Frontal cortex (tissue), 4 donors: ENCODE measurements around the gene MED13L. TPM values are rescaled to one million over a fixed set of nuclear protein-coding genes. Genes with fewer than 3 reads are reported as not detected.
"Not testable (repeated sequence)": the region's sequence is repeated elsewhere in the genome, so short reads cannot be mapped to it uniquely, and the experiment has no call there.

Experiments
- DNase-seq, 2 donors: peaks; one replicate each; pipeline ENCODE4 v3.0.0; 2012; ENCODE audit warnings: low spot score in 2 of 2
- FAIRE-seq: peaks from 2 replicates; lab custom pipeline; 2012; peaks lifted over from hg19 to GRCh38; lab: Jason Lieb, UNC
- total RNA-seq: library from RNA; depleted of rRNA; stranded (reverse); fragments of >200 nt; gene quantifications from one replicate; pipeline ENCODE4 v1.2.3, GENCODE V29; 2014
- donor health status: control.
- donor health status: control.
- donor health status: control.

MED13L gene
- total RNA-seq, 1 donor from 2014 or later, result 164 TPM

DNA sequence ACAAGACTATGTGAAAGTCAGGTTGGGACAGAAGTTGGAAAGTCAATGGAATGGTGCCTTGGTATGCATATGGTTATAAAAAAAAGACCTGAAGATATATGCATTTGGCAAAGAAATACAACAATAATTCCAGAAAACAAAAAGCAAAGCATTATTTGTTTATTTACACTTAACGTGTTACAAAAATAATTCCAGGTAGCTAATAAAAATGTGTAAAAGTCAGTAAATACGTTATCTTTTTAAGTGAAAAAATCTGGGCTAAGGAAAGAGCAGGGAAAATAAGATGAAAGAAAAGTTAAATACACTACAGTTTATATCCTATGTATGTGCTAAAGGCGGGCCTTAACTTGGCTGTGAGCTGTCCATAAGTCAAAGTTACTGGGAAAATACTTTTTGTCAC lies 266.3 kb downstream of the MED13L start:
- FAIRE-seq (no peak), DNase-seq (no peak)

GRCh38 chr12:116010467-116010866 lies 267.0 kb downstream of the MED13L start:
- FAIRE-seq, result no peak
- no peak for DNase-seq

DNA sequence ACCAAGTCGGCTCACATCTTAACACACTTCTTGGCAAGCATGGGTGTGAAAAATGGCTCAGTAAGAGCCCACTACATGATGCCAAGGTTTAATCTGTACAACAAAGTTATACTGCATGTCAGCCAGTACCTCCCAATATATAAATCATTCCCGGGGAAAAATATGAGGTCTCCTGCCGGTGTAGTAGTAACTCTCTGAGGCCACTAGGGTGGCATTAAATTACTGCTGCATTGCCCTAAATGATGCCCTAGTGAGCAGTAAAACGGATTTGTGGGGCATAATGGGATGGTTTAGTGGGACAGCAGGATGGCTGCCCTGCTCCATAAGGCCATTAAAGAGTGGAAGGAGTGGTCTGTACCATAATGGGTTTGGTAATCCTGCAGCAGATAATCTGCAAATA lies 267.7 kb downstream of the MED13L start:
- FAIRE-seq, result no peak
- DNase-seq, result no peak

GRCh38 chr12:116006141-116006540 lies 271.4 kb downstream of the MED13L start:
- FAIRE-seq (no peak), DNase-seq (no peak)

DNA sequence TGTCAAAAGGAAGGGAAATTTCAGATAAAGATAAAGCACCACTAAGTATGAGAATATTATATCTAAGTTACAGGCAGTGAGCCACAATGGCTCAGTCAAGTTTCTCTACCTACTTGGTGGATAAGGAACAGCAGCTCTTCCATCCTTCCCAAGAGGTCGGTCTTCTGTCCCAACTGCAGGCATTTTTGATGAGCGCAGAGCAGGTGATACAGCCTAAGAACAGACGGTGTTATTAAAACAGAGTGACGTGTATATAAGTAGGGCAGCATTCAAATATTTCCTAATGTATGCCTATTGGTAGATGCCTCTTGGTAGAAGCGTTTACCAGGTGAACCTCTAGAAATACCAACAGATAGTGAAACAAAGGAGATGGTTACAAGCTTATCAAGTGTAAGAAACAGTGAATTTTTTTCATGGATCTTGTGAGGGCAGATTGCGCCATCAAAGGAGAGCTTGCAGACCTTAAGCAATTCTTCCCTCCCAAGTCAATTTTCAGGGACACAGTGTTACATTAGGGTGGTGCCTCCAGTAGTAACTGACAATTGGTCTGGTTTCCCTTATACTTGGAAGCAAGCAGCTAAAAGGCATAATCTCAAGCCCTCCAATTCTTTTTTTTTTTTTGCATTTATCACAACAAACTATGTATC lies 274.5 kb downstream of the MED13L start:
- FAIRE-seq (no peak), DNase-seq (no peak)

GRCh38 chr12:116000252-116000651 lies 277.2 kb downstream of the MED13L start:
- DNase-seq (no peak), FAIRE-seq (no peak)

GRCh38 chr12:115999582-115999981 lies 277.9 kb downstream of the MED13L start:
- DNase-seq (no peak), FAIRE-seq (no peak)

DNA sequence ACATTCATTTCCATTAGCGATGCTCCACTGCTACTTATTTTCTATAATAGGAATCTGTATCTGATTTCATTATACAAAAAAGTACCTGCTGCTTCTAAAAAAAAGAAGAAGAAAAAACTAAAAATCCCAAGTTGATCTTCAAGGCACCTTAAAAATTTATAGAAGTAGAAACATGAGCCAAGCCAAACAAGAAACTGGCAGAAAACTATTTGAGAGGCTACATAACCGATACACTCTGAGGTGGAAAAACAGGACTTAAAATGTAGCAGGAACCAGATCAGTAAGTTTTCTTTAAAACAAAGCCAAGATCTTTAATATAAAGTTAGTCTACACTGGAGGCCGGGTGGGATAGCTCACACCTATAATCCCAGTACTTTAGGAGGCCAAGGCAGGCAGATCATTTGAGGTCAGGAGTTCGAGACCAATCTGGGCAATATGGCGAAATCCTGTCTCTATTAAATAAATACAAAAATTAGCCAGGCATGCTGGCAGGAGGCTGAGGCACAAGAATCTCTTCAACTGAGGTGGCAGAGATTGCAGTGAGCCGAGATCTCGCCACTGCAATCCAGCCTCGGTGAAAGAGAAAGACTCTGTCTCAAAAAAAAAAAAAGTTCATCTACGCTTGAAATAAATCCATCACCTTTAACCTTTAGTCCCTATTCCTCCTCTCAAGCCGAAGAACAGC lies 278.6 kb downstream of the MED13L start:
- no peak for DNase-seq
- FAIRE-seq, result no peak

- DNase-seq (peak in 1 of 2 donors; percentile 32), FAIRE-seq (peak; percentile 91)
These were observed 279.3 kb downstream of the MED13L start for GRCh38 chr12:115998119-115998633.

DNA sequence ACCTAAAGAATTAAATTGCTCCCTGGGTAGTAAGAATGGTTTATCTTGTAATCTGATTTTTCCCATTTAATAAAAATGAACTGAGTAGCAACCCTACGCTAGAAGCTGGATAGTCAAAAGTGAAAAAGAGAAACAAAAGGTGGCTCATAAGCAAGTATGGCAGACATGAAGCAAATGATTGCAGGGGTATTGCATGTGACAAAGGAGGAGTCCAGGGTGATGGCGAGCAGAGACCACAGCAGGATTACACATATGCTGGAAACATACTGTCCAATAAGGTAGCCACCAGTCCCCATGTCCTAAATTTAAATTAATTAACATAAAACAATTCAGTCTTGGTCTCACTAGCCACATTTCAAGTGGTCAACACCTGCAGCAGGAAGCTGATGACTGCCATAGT lies 283.8 kb downstream of the MED13L start:
- no peak for FAIRE-seq
- DNase-seq, result no peak

- no peak for FAIRE-seq
- DNase-seq, result no peak
These were observed 287.3 kb downstream of the MED13L start for GRCh38 chr12:115990241-115990640.

- FAIRE-seq, result no peak
- DNase-seq, result no peak
These were observed 288.6 kb downstream of the MED13L start for GRCh38 chr12:115988625-115989563.

- no peak for FAIRE-seq
- no peak for DNase-seq
These were observed 289.3 kb downstream of the MED13L start for GRCh38 chr12:115988212-115988611.

DNA sequence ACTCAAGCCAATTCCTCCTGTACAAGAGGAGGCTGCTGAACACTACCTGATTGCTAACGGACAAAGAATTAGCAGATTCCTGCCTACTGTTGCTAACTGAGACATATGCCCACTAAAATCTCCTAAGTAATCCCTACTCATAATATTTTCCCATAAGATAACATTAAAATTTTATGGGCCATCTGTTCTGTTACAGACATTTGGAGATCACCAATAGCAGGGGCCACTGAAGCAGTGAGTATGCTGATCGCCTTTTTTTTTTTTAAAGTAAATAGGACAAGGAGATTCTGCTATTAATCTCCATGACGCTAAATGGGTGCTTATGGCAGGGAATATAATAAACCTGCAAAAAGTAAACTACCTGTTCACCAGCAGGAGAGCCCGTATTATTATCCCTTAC lies 292.9 kb downstream of the MED13L start:
- FAIRE-seq (no peak), DNase-seq (no peak)

DNA sequence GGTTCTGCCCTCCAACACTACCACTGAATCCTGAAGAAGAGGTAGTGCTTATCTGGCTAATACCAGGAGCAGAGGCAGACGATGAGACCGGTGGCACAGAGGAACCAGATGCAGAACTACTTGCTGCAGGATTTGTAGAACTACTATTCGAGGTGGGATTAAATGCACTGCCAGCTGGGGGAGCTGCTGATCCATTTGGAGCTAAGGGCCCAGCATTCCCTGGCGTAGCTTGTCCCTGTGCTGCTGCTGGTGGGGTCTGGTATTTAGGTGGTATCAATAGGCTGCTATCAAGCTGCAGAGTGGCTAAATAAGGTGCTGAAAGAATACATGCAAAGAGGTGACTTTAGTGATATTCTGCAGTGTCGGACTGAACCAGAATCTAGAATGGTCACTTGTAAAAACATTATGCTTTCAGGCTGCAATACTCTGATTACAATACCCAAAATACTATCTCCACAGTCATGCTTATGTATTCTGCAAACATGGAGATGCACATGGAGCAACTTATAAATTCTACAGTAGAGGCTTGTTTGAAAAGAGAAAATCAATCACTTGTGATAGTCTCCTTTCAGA lies 294.2 kb downstream of the MED13L start:
- no peak for FAIRE-seq
- no peak for DNase-seq

DNA sequence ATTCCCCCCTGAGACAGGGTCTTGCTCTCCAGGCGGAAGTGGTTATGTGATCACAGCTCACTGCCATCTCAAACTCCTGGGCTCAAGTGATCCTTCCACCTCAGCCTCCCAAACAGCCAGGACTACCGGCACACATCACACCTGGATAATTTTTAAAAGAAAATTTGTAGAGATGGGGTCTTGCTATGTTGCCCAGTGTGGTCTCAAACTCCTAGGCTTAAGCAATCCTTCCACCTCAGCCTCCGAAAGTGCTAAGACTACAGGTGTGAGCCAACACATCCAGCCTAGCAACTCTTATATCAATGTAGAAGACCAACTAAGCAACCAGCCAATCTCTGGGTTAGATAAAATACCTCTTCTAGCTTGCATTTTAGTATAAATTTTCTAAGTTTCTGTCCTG lies 297.2 kb downstream of the MED13L start:
- no peak for DNase-seq
- no peak for FAIRE-seq

- FAIRE-seq, result no peak
- DNase-seq, result no peak
These were observed 297.6 kb downstream of the MED13L start for GRCh38 chr12:115979851-115980250.

GRCh38 chr12:115979351-115979750 lies 298.1 kb downstream of the MED13L start:
- no peak for FAIRE-seq
- peak in 1 of 2 donors; percentile 10 for DNase-seq

- DNase-seq, FAIRE-seq: not testable (repeated sequence)
These were observed 300.7 kb downstream of the MED13L start for GRCh38 chr12:115976829-115977228.

DNA sequence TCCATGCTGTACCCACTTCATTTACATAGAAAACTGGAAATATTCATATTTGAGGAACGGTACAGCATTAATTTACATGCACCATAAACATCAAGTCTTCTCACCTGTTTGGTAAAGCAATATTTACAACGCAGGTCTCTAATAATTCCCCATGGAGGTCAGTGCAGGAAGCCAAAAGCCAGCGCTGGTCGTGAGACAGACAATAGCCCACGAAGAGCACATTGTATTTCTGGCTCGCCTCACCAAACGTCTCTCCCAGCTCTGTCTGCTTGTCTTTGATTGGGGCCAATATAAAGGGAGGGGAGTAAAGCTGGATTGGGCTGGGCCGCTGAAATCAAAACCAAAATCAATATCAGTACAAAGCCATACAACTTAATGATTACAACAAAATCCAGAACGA lies 302.1 kb downstream of the MED13L start:
- no peak for DNase-seq
- no peak for FAIRE-seq
